ENCODE measurements around the gene CFAP299.
"Not testable (repeated sequence)": the region's sequence is repeated elsewhere in the genome, so short reads cannot be mapped to it uniquely, and the experiment has no call there.

DNA sequence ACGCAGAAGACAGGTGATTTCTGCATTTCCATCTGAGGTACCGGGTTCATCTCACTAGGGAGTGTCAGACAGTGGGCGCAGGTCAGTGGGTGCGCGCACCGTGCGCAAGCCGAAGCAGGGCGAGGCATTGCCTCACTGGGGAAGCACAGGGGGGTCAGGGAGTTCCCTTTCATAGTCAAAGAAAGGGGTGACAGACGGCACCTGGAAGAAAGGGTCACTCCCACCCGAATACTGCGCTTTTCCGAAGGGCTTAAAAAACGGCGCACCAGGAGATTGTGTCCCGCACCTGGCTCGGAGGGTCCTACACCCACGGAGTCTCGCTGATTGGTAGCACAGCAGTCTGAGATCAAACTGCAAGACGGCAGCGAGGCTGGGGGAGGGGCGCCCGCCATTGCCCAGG lies 352.2 kb downstream of the CFAP299 start:
- TF ChIP-seq POLR2A, TAF1, POLR2AphosphoS5 (IDR thresholded peaks at IDR 0.05; ENCODE audit: low read depth, low read length): not testable (repeated sequence)

Data from GM12891 (cell line).